Measurements from ENCODE around the gene TMEM225B.

TMEM225B gene

GRCh38 chr7:99606531-99606930 is 8.5 kb downstream of the TMEM225B start:
- Histone ChIP-seq H3K4me3 (ENCODE audit: low read depth in 1 of 2, low read length in 2 of 2) (no peak overlapping the region), H3K9me3 (ENCODE audit: control insufficient read depth in 1 of 2, low read length in 2 of 2) (no peaks in the 10 kb centered on the region), H3K4me1 (ENCODE audit: control insufficient read depth in 1 of 2, insufficient read depth in 2 of 2, low read length in 2 of 2) (no peaks in the 10 kb centered on the region), H3K27ac (ENCODE audit: low read depth, low read length) (no peak overlapping the region), H3K9ac (ENCODE audit: low read depth in 1 of 2, low read length in 2 of 2) (no peak overlapping the region), H3K36me3 (ENCODE audit: control insufficient read depth in 1 of 2, insufficient read depth in 2 of 2, low read length in 2 of 2) (no peaks in the 10 kb centered on the region), H3K27me3 (ENCODE audit: control insufficient read depth in 1 of 2, insufficient read depth in 2 of 2, low read length in 2 of 2) (no peaks in the 10 kb centered on the region)

- no peaks in the 10 kb centered on the region for H3K27me3 ChIP-seq (ENCODE audit: control insufficient read depth in 1 of 2, insufficient read depth in 2 of 2, low read length in 2 of 2)
- no peak overlapping the region for H3K4me3 ChIP-seq (ENCODE audit: low read depth in 1 of 2, low read length in 2 of 2)
- no peaks in the 10 kb centered on the region for H3K9me3 ChIP-seq (ENCODE audit: control insufficient read depth in 1 of 2, low read length in 2 of 2)
- H3K36me3 ChIP-seq (ENCODE audit: control insufficient read depth in 1 of 2, insufficient read depth in 2 of 2, low read length in 2 of 2): no peaks in the 10 kb centered on the region
- no peaks in the 10 kb centered on the region for H3K4me1 ChIP-seq (ENCODE audit: control insufficient read depth in 1 of 2, insufficient read depth in 2 of 2, low read length in 2 of 2)
- H3K9ac ChIP-seq (ENCODE audit: low read depth in 1 of 2, low read length in 2 of 2): no peak overlapping the region
- H3K27ac ChIP-seq (ENCODE audit: low read depth, low read length): no peak overlapping the region
These were observed 9.5 kb downstream of the TMEM225B start for GRCh38 chr7:99607548-99607947.

GRCh38 chr7:99614495-99614894 is 16.4 kb downstream of the TMEM225B start:
- H3K9me3 ChIP-seq (ENCODE audit: control insufficient read depth in 1 of 2, low read length in 2 of 2): no peaks in the 10 kb centered on the region
- H3K27ac ChIP-seq (ENCODE audit: low read depth, low read length): no peak overlapping the region

GRCh38 chr7:99615989-99616358 is 17.9 kb downstream of the TMEM225B start:
- H3K36me3 ChIP-seq (ENCODE audit: control insufficient read depth in 1 of 2, insufficient read depth in 2 of 2, low read length in 2 of 2): peaks cover 18 to 27% of the 10 kb centered on the region in 2 donors
- peaks cover 8 to 9% of the 10 kb centered on the region in 2 donors for H3K4me1 ChIP-seq (ENCODE audit: control insufficient read depth in 1 of 2, insufficient read depth in 2 of 2, low read length in 2 of 2)
- H3K9ac ChIP-seq (ENCODE audit: low read depth in 1 of 2, low read length in 2 of 2): peak overlapping the region in 1 of 2 donors; percentile 88
- H3K4me3 ChIP-seq (ENCODE audit: low read depth in 1 of 2, low read length in 2 of 2): peak overlapping the region; percentile 96 to 99
- no peaks in the 10 kb centered on the region for H3K9me3 ChIP-seq (ENCODE audit: control insufficient read depth in 1 of 2, low read length in 2 of 2)
- no peak overlapping the region for H3K27ac ChIP-seq (ENCODE audit: low read depth, low read length)
- no peaks in the 10 kb centered on the region for H3K27me3 ChIP-seq (ENCODE audit: control insufficient read depth in 1 of 2, insufficient read depth in 2 of 2, low read length in 2 of 2)

More at GRCh38 chr7:99614495-99614894, 16.4 kb downstream of the TMEM225B start:
- H3K4me3 ChIP-seq (ENCODE audit: low read depth in 1 of 2, low read length in 2 of 2): no peak overlapping the region
- H3K27me3 ChIP-seq (ENCODE audit: control insufficient read depth in 1 of 2, insufficient read depth in 2 of 2, low read length in 2 of 2): no peaks in the 10 kb centered on the region
- peaks cover 8 to 9% of the 10 kb centered on the region in 2 donors for H3K4me1 ChIP-seq (ENCODE audit: control insufficient read depth in 1 of 2, insufficient read depth in 2 of 2, low read length in 2 of 2)
- H3K36me3 ChIP-seq (ENCODE audit: control insufficient read depth in 1 of 2, insufficient read depth in 2 of 2, low read length in 2 of 2): peaks cover 6 to 12% of the 10 kb centered on the region in 2 donors
- no peak overlapping the region for H3K9ac ChIP-seq (ENCODE audit: low read depth in 1 of 2, low read length in 2 of 2)

- H3K4me3 ChIP-seq (ENCODE audit: low read depth in 1 of 2, low read length in 2 of 2): peak within 1 kb of the TSS; percentile 96 to 99
- H3K4me1 ChIP-seq (ENCODE audit: control insufficient read depth in 1 of 2, insufficient read depth in 2 of 2, low read length in 2 of 2): peaks cover 8 to 9% of the 10 kb centered on the region in 2 donors
- peak within 1 kb of the TSS; percentile 88 to 98 for H3K9ac ChIP-seq (ENCODE audit: low read depth in 1 of 2, low read length in 2 of 2)
- H3K27me3 ChIP-seq (ENCODE audit: control insufficient read depth in 1 of 2, insufficient read depth in 2 of 2, low read length in 2 of 2): no peaks in the 10 kb centered on the region
- H3K27ac ChIP-seq (ENCODE audit: low read depth, low read length): peak within 1 kb of the TSS; percentile 81
- H3K9me3 ChIP-seq (ENCODE audit: control insufficient read depth in 1 of 2, low read length in 2 of 2): no peaks in the 10 kb centered on the region
- peaks cover 21 to 33% of the 10 kb centered on the region in 2 donors for H3K36me3 ChIP-seq (ENCODE audit: control insufficient read depth in 1 of 2, insufficient read depth in 2 of 2, low read length in 2 of 2)
These were observed 18.5 kb downstream of the TMEM225B start, which contains the start of gene ZSCAN25 for GRCh38 chr7:99616359-99617191. Gene ZSCAN25 (plus strand): TSS chr7:99616946. CDS start chr7:99619607, 2,661 bp downstream.

- Histone ChIP-seq H3K9me3 (ENCODE audit: control insufficient read depth in 1 of 2, low read length in 2 of 2) (no peaks in the 10 kb centered on the region), H3K9ac (ENCODE audit: low read depth in 1 of 2, low read length in 2 of 2) (peak overlapping the region; percentile 88 to 98), H3K27me3 (ENCODE audit: control insufficient read depth in 1 of 2, insufficient read depth in 2 of 2, low read length in 2 of 2) (no peaks in the 10 kb centered on the region), H3K36me3 (ENCODE audit: control insufficient read depth in 1 of 2, insufficient read depth in 2 of 2, low read length in 2 of 2) (peaks cover 25 to 40% of the 10 kb centered on the region in 2 donors), H3K4me1 (ENCODE audit: control insufficient read depth in 1 of 2, insufficient read depth in 2 of 2, low read length in 2 of 2) (peaks cover 8 to 9% of the 10 kb centered on the region in 2 donors), H3K4me3 (ENCODE audit: low read depth in 1 of 2, low read length in 2 of 2) (peak overlapping the region; percentile 96 to 99), H3K27ac (ENCODE audit: low read depth, low read length) (peak overlapping the region; percentile 81)
These were observed 19.2 kb downstream of the TMEM225B start for GRCh38 chr7:99617192-99617781.

GRCh38 chr7:99618726-99619125 is 20.7 kb downstream of the TMEM225B start:
- Histone ChIP-seq H3K36me3 (ENCODE audit: control insufficient read depth in 1 of 2, insufficient read depth in 2 of 2, low read length in 2 of 2) (peaks cover 35 to 54% of the 10 kb centered on the region in 2 donors), H3K9me3 (ENCODE audit: control insufficient read depth in 1 of 2, low read length in 2 of 2) (no peaks in the 10 kb centered on the region), H3K9ac (ENCODE audit: low read depth in 1 of 2, low read length in 2 of 2) (no peak overlapping the region), H3K4me1 (ENCODE audit: control insufficient read depth in 1 of 2, insufficient read depth in 2 of 2, low read length in 2 of 2) (peaks cover 15 to 16% of the 10 kb centered on the region in 2 donors), H3K27ac (ENCODE audit: low read depth, low read length) (no peak overlapping the region), H3K27me3 (ENCODE audit: control insufficient read depth in 1 of 2, insufficient read depth in 2 of 2, low read length in 2 of 2) (no peaks in the 10 kb centered on the region), H3K4me3 (ENCODE audit: low read depth in 1 of 2, low read length in 2 of 2) (no peak overlapping the region)

GRCh38 chr7:99619571-99620130 is 21.6 kb downstream of the TMEM225B start:
- Histone ChIP-seq H3K36me3 (ENCODE audit: control insufficient read depth in 1 of 2, insufficient read depth in 2 of 2, low read length in 2 of 2) (peaks cover 44 to 63% of the 10 kb centered on the region in 2 donors), H3K4me3 (ENCODE audit: low read depth in 1 of 2, low read length in 2 of 2) (no peak overlapping the region), H3K9me3 (ENCODE audit: control insufficient read depth in 1 of 2, low read length in 2 of 2) (no peaks in the 10 kb centered on the region), H3K27ac (ENCODE audit: low read depth, low read length) (no peak overlapping the region), H3K4me1 (ENCODE audit: control insufficient read depth in 1 of 2, insufficient read depth in 2 of 2, low read length in 2 of 2) (peaks cover 15 to 16% of the 10 kb centered on the region in 2 donors), H3K27me3 (ENCODE audit: control insufficient read depth in 1 of 2, insufficient read depth in 2 of 2, low read length in 2 of 2) (no peaks in the 10 kb centered on the region), H3K9ac (ENCODE audit: low read depth in 1 of 2, low read length in 2 of 2) (no peak overlapping the region)

GRCh38 chr7:99621271-99621670 is 23.2 kb downstream of the TMEM225B start:
- Histone ChIP-seq H3K9ac (ENCODE audit: low read depth in 1 of 2, low read length in 2 of 2) (no peak overlapping the region), H3K36me3 (ENCODE audit: control insufficient read depth in 1 of 2, insufficient read depth in 2 of 2, low read length in 2 of 2) (peaks cover 59 to 79% of the 10 kb centered on the region in 2 donors), H3K4me1 (ENCODE audit: control insufficient read depth in 1 of 2, insufficient read depth in 2 of 2, low read length in 2 of 2) (peaks cover 15 to 16% of the 10 kb centered on the region in 2 donors), H3K4me3 (ENCODE audit: low read depth in 1 of 2, low read length in 2 of 2) (no peak overlapping the region), H3K9me3 (ENCODE audit: control insufficient read depth in 1 of 2, low read length in 2 of 2) (no peaks in the 10 kb centered on the region), H3K27me3 (ENCODE audit: control insufficient read depth in 1 of 2, insufficient read depth in 2 of 2, low read length in 2 of 2) (no peaks in the 10 kb centered on the region), H3K27ac (ENCODE audit: low read depth, low read length) (no peak overlapping the region)

GRCh38 chr7:99622596-99622995 is 24.5 kb downstream of the TMEM225B start:
- Histone ChIP-seq H3K9ac (ENCODE audit: low read depth in 1 of 2, low read length in 2 of 2) (no peak overlapping the region), H3K4me3 (ENCODE audit: low read depth in 1 of 2, low read length in 2 of 2) (no peak overlapping the region), H3K27me3 (ENCODE audit: control insufficient read depth in 1 of 2, insufficient read depth in 2 of 2, low read length in 2 of 2) (no peaks in the 10 kb centered on the region), H3K27ac (ENCODE audit: low read depth, low read length) (no peak overlapping the region), H3K9me3 (ENCODE audit: control insufficient read depth in 1 of 2, low read length in 2 of 2) (no peaks in the 10 kb centered on the region), H3K4me1 (ENCODE audit: control insufficient read depth in 1 of 2, insufficient read depth in 2 of 2, low read length in 2 of 2) (peaks cover 12 to 13% of the 10 kb centered on the region in 2 donors), H3K36me3 (ENCODE audit: control insufficient read depth in 1 of 2, insufficient read depth in 2 of 2, low read length in 2 of 2) (peaks cover 70 to 93% of the 10 kb centered on the region in 2 donors)
